ENCODE results near the gene FBXW2. TPM values are rescaled to one million over a fixed set of nuclear protein-coding genes. Genes with fewer than 3 reads are reported as not detected.

Gene FBXW2
- total RNA-seq, 1 donor from 2014 or later = 67.7 TPM

DNA sequence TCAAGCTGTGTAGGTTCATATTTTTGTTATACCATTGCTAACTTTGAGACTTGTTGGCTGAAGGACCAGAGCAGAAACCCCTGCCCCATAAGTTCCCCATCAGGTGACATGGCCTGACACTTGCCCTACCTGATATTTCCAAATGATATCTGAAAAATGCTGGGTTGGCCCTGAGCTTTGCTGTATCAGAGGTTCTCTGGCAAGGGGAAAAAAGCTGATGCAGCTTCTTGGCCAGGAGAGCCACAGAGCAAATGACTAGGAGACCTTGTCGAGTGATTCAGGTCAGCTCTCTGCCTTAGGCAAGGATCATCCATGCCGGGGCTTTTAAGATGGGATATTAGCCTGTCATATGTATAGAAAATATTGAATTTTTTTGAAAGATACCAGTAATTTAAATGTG is 76.0 kb downstream of the FBXW2 start:
- Mint-ChIP-seq H3K4me3 (no peak overlapping the region), H3K36me3 (no peaks in the 10 kb centered on the region), H3K9me3 (no peaks in the 10 kb centered on the region), H3K4me1 (ENCODE audit: unreplicated experiment) (peaks cover 20% of the 10 kb centered on the region), H3K27ac (no peak overlapping the region), H3K27me3 (no peaks in the 10 kb centered on the region)
- TF ChIP-seq, protein P1, sequence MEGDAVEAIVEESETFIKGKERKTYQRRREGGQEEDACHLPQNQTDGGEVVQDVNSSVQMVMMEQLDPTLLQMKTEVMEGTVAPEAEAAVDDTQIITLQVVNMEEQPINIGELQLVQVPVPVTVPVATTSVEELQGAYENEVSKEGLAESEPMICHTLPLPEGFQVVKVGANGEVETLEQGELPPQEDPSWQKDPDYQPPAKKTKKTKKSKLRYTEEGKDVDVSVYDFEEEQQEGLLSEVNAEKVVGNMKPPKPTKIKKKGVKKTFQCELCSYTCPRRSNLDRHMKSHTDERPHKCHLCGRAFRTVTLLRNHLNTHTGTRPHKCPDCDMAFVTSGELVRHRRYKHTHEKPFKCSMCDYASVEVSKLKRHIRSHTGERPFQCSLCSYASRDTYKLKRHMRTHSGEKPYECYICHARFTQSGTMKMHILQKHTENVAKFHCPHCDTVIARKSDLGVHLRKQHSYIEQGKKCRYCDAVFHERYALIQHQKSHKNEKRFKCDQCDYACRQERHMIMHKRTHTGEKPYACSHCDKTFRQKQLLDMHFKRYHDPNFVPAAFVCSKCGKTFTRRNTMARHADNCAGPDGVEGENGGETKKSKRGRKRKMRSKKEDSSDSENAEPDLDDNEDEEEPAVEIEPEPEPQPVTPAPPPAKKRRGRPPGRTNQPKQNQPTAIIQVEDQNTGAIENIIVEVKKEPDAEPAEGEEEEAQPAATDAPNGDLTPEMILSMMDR (conservative IDR thresholded peaks at IDR 0.05) = no peak
- no peak for DNase-seq (ENCODE audit: extremely low spot score, unreplicated experiment)

DNA sequence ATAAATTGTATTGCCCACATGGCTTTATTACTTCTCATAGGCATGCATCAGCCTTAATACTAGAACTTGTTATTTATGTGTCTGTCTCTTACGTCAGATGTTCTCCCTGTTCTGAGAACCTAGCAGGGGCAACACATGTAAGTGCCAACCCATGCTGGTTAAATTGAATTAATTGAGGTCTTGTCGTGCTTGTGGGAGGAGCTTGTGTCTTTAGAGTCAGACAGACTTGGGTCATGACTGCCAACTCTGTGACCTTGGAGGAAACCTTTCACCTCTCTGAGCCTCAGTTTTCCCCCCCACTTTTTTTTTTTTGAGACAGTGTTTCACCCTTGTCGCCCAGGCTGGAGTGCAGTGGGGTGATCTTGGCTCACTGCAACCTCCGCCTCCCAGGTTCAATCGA is 76.7 kb downstream of the FBXW2 start:
- peak overlapping the region; percentile 54 for H3K27ac Mint-ChIP-seq
- H3K27me3 Mint-ChIP-seq = no peaks in the 10 kb centered on the region
- H3K4me3 Mint-ChIP-seq = peak overlapping the region; percentile 72
- no peaks in the 10 kb centered on the region for H3K36me3 Mint-ChIP-seq
- H3K4me1 Mint-ChIP-seq (ENCODE audit: unreplicated experiment) = peaks cover 23% of the 10 kb centered on the region
- no peak for DNase-seq (ENCODE audit: extremely low spot score, unreplicated experiment)
- TF ChIP-seq, protein P1 (conservative IDR thresholded peaks at IDR 0.05) = no peak
- no peaks in the 10 kb centered on the region for H3K9me3 Mint-ChIP-seq

DNA sequence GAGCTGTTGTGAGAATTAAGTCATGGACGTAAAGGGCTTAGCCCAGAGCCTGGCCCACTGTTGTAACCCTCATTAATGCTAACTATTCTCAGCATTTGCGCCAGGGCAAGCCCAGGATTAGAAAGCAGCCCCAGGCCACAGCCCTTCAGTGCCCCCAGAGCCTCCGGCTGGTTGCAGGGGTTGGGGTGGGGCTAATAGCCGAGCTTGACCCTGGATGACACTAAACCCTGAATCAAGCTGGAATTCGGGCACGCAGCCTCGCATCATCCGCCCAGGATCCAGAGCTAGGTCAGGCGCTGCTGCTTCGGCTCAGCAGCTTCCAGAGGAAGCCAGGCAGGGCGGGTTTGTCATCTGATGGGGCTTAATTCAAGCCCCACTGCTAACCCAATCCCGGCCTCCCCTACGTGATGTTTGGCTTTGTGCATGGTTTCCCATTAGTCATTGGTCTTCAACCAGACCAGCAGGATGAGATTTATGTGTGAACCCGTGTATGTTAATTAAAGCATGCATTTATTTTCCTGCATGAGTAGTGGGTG is 77.8 kb downstream of the FBXW2 start:
- no peaks in the 10 kb centered on the region for H3K27me3 Mint-ChIP-seq

DNA sequence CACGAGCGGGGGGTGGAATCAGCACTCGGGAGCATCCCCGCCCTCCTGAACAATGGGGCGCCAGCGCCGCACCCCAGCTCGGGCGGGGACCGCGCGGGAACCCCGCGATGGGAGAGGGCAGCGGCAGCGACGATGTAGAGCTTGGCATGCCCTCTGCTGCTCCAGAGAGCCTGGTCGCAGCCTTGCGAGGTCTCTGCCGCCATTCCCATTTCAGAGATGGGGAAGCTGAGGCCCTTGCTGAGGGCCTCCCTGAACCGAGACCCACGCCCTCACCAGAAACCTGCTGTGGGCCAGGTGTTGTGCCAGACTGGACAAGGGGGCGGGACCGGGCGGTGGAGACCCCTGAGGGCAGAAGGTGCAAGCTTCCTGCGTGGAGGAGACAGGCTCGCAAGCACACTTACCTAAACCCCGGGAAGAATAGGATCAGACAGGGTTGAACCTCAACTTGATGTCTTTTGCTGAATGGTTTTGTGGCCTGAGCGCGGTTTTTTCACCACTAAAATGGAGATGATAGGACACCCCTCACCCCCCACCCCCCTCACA is 78.3 kb downstream of the FBXW2 start:
- no peak for DNase-seq (ENCODE audit: extremely low spot score, unreplicated experiment)
- H3K36me3 Mint-ChIP-seq = no peaks in the 10 kb centered on the region
- peak overlapping the region; percentile 70 for H3K27ac Mint-ChIP-seq

More for the DNA sequence above, 77.8 kb downstream of the FBXW2 start:
- Mint-ChIP-seq H3K9me3 (no peaks in the 10 kb centered on the region), H3K36me3 (no peaks in the 10 kb centered on the region), H3K4me1 (ENCODE audit: unreplicated experiment) (peaks cover 33% of the 10 kb centered on the region), H3K4me3 (peak overlapping the region; percentile 72), H3K27ac (peak overlapping the region; percentile 70)
- TF ChIP-seq, protein P1 (conservative IDR thresholded peaks at IDR 0.05) = no peak
- no peak for DNase-seq (ENCODE audit: extremely low spot score, unreplicated experiment)

DNA sequence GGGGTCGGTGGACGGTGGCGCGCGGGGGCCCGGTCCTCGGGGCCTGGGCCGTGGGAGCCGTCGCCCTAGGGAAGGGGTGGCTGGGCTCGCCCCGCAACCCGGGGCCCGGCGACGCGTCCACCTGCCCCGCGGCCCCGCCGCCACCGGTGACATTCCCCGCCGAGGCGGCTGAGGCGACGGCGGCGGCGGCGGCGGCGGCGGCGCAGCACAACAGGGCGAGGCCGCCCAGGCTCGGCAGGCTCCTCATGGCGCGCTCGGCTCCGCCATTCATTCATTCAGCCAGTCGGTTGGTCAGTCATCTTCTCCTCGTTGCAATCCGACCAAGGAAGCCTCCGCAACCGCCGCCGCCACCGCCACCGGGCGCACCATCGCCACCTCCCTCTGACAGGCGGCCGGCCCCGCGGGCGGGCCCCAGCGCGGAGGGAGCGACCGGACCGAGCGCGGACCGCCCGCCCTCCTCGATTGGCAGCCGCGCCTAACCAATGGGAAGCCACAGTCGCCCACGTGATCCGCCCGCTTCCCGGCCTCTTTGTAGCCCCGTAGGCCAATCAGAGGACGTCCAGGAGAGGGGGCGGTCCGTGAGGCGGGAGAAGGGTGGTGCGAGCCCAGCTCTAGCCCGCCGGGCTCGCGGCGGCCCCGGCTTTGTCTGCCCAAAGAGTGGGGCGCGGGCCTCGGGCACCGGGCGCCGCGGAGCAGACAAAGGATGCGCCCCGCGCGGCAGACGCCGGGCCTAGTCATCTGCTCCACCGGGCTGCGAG is 78.9 kb downstream of the FBXW2 start, which contains the start of gene MEGF9:
MEGF9 (minus strand) TSS at position 383 of the 758 bp plus-strand sequence; CDS start at position 271, 112 bp downstream.
- H3K36me3 Mint-ChIP-seq = peaks cover under 1% of the 10 kb centered on the region

More for the DNA sequence above, 78.3 kb downstream of the FBXW2 start:
- TF ChIP-seq, protein P1 (conservative IDR thresholded peaks at IDR 0.05) = no peak
- Mint-ChIP-seq H3K27me3 (no peaks in the 10 kb centered on the region), H3K4me3 (peak overlapping the region; percentile 72), H3K9me3 (no peaks in the 10 kb centered on the region), H3K4me1 (ENCODE audit: unreplicated experiment) (peaks cover 35% of the 10 kb centered on the region)

More for the DNA sequence above, 78.9 kb downstream of the FBXW2 start, which contains the start of gene MEGF9:
- TF ChIP-seq, protein P1 (conservative IDR thresholded peaks at IDR 0.05) = no peak
- Mint-ChIP-seq H3K4me1 (ENCODE audit: unreplicated experiment) (peaks cover 35% of the 10 kb centered on the region), H3K4me3 (peak within 1 kb of the TSS; percentile 84), H3K27me3 (no peaks in the 10 kb centered on the region), H3K27ac (peak within 1 kb of the TSS; percentile 70), H3K9me3 (no peaks in the 10 kb centered on the region)
- DNase-seq (ENCODE audit: extremely low spot score, unreplicated experiment) = peak; percentile 96
